Astrocyte (in vitro differentiated cells and primary cell): ENCODE measurements around the gene RYR2.

Source experiments
- EZH2 ChIP-seq: IDR thresholded peaks from 2 replicates; pipeline ENCODE4 v1.6.1; 2012; ENCODE audit warnings: mild to moderate bottlenecking, low read length, inconsistent platforms; ENCODE audit not compliant: insufficient read depth
- TF ChIP-seq, protein P1 (sequence below): IDR thresholded peaks from 2 replicates; pipeline ENCODE4 v1.5.1; 2011; ENCODE audit warnings: low read depth, mild to moderate bottlenecking, inconsistent platforms, low read length, moderate library complexity; ENCODE audit not compliant: insufficient read depth

DNA sequence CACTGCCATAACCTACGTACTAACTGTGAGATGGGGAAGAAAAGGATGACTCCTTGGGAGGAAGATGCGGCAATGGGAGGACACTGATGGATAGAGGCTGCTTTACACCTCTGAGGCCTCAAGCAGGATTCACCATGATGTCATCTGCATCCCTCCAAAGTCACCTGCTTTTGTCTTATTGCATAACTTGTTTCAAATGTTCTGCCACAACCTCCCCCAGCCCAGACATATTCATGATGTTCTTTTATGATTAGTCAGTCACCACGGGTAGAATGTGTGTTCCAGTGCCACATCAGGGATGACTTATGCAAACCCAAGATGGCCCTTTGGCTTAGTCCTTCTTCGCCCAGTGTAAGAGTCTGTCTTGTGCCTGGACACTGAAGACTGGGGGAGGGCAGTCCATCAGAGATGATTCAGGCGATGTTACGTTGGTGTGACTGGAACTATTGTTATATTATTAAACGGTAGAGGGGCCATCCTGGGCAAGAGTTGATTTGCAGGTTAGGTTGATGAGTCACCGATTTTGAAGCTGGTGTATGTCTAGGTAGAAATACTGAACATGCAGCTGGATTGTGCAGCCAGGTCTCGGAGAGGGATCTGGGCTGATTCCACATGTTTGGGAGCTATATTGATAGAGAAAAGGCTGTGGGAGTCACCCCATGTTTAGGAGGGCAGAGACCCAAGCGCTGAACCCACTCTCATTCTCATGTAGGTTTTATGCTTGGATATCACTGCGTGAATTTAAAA lies 32.6 kb downstream of the RYR2 start:
- TF ChIP-seq, protein P1, sequence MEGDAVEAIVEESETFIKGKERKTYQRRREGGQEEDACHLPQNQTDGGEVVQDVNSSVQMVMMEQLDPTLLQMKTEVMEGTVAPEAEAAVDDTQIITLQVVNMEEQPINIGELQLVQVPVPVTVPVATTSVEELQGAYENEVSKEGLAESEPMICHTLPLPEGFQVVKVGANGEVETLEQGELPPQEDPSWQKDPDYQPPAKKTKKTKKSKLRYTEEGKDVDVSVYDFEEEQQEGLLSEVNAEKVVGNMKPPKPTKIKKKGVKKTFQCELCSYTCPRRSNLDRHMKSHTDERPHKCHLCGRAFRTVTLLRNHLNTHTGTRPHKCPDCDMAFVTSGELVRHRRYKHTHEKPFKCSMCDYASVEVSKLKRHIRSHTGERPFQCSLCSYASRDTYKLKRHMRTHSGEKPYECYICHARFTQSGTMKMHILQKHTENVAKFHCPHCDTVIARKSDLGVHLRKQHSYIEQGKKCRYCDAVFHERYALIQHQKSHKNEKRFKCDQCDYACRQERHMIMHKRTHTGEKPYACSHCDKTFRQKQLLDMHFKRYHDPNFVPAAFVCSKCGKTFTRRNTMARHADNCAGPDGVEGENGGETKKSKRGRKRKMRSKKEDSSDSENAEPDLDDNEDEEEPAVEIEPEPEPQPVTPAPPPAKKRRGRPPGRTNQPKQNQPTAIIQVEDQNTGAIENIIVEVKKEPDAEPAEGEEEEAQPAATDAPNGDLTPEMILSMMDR, result no peak
- no peak for TF ChIP-seq EZH2
